ENCODE results near the gene TM4SF20. TPM values are rescaled to one million over a fixed set of nuclear protein-coding genes. Genes with fewer than 3 reads are reported as not detected.

Gene TM4SF20
- total RNA-seq, 1 donor from 2014 or later = not detected

DNA sequence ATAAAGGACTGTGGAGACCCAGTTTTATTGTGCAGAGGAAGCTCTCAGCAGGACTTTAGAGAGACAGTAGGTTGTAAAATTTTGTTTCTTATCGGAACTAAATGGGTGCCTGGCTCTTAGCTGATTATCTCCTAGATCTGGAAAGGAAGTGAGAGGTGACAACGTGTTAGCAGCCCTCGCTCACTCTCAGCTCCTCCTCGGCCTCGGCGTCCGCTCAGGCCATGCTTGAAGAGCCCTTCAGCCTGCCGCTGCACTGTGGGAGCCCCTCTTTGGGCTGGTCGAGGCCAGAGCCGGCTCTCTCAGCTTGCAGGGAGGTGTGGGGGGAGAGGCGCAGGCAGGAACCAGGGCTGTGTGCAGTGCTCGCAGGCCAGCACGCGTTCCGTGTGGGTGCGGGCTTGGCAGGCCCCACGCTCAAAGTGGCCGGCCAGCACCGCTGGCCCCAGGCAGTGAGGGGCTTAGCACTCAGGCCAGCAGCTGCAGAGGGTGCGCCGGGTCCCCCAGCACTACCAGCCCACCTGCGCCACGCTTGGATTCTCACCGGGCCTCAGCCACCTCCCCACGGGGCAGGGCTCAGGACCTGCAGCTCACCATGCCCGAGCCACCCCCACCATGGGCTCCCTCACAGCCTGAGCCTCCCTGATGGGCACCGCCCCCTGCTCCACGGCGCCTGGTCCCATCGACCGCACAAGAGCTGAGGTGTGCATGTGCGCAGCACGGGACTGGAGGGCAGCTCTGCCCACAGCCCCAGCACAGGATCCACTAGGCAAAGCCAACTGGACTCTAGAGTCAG lies 58.6 kb downstream of the TM4SF20 start:
- no peak for DNase-seq

DNA sequence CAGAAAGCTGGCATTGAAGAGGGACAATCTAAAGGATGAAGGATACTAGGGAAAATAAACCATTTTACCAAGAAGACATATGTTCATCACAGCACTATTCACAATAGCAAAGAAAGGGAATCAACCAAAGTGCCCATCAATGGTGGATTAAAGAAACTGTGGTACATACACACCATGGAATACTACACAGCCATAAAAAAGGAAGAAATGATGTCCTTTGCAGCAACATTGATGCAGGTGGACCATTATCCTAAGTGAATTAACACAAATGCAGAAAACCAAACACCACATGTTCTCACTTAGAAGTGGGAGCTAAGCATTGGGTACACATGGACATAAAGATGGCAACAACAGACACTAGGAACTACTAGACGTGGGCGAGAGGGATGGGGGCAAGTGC lies 61.3 kb downstream of the TM4SF20 start:
- DNase-seq = no peak

DNA sequence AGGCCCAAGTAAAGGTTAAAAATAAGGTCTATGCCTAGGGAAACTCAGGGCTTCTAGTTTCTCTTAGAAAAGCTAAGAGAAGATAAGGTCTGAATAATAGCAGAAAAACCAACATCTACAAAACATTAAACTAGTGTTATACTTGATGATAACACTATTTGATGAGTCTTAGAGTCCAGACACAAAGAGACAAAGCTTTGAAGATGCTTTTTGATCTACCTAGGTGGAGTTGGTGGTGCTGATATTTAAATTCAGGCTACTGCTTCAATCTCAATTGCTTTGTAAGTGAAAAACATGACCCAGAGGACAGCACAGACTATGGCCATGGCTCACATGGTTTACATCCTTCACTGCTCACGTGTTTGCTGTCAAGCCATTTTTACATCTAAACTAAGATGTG lies 65.8 kb downstream of the TM4SF20 start:
- no peak for DNase-seq

- no peak for DNase-seq
Observed at GRCh38 chr2:227312579-227312978, 66.5 kb downstream of the TM4SF20 start.

Other genes starting within 250 kb of the TM4SF20 start
- 0.78 TPM for gene COL4A4, start 215.1 kb downstream of the TM4SF20 start, total RNA-seq
- gene COL4A3, start 214.7 kb downstream of the TM4SF20 start, total RNA-seq = 0.16 TPM
- gene MFF, start 54.1 kb downstream of the TM4SF20 start, total RNA-seq = 127 TPM
- gene SCYGR1, start 8.6 kb upstream of the TM4SF20 start, total RNA-seq = not detected
- 112 TPM for gene AGFG1, start 92.8 kb upstream of the TM4SF20 start, total RNA-seq
- gene SCYGR2, start 219.6 kb upstream of the TM4SF20 start, total RNA-seq = not detected
- not detected for gene SCYGR3, start 235.5 kb upstream of the TM4SF20 start, total RNA-seq
- gene SCYGR4, start 238.2 kb upstream of the TM4SF20 start, total RNA-seq = not detected

Data from occipital lobe (tissue), 2 donors.